GM10266 (cell line): ENCODE measurements around the gene TMC3.

Source experiments
- DNase-seq: peaks from one replicate; pipeline ENCODE4 v3.0.0; 2012; ENCODE audit errors: extremely low spot score
- TF ChIP-seq, protein P1 (sequence below): IDR thresholded peaks from 2 replicates; pipeline ENCODE4 v1.5.1; 2012; ENCODE audit warnings: mild to moderate bottlenecking, low read depth; ENCODE audit not compliant: control insufficient read depth, insufficient read depth; ENCODE audit errors: missing control alignments

Gene TMC3

DNA sequence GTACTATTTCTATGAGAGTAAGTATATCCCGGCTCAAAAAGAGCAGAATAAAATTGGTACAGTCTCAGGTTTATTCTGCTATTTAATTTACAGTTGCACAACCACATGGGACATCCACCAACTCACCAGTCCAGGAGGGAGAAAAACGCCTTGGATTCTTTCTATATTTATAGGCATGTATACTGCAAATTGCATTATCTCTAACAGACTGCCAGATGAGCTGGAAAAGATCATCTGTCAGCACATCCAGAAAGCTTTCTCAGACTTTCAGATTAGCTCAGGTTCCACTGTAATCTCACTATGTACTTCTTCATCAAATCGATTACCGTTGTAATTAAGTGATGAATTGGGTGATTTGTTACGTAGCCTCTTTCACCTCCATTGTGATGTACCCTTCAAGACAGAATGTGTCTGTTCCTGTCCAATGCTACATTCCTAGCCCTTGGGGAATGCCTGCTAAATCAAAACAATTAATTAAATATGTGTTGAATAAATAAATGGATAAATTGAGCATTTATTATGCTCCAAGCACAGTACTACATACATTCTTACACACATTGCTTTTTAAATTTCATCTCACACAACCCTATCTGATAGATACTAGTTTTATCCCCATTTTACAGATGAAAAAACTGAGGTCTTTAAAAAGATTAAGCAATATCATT is 38.1 kb upstream of the TMC3 start:
- TF ChIP-seq, protein P1, sequence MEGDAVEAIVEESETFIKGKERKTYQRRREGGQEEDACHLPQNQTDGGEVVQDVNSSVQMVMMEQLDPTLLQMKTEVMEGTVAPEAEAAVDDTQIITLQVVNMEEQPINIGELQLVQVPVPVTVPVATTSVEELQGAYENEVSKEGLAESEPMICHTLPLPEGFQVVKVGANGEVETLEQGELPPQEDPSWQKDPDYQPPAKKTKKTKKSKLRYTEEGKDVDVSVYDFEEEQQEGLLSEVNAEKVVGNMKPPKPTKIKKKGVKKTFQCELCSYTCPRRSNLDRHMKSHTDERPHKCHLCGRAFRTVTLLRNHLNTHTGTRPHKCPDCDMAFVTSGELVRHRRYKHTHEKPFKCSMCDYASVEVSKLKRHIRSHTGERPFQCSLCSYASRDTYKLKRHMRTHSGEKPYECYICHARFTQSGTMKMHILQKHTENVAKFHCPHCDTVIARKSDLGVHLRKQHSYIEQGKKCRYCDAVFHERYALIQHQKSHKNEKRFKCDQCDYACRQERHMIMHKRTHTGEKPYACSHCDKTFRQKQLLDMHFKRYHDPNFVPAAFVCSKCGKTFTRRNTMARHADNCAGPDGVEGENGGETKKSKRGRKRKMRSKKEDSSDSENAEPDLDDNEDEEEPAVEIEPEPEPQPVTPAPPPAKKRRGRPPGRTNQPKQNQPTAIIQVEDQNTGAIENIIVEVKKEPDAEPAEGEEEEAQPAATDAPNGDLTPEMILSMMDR, result no peak
- DNase-seq, result no peak

DNA sequence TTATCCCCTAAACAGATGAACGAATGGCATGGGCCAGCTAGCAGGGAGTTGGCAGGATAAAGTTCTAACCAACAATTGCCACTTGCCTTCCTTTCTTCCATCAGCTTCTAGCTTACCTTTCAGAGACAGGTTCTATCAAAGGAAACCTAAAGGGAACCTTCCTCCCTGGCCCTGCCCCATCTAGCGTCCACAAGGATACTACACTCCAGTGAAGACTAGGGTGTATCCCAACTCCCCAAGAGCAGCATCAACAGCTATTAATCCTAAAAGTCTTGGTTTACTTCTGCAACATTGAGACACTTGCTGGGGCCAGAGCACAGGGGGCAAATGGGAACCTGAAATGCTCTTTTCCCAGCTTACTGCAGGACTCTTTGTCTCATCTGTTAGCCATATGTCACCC is 37.0 kb upstream of the TMC3 start:
- no peak for DNase-seq

DNA sequence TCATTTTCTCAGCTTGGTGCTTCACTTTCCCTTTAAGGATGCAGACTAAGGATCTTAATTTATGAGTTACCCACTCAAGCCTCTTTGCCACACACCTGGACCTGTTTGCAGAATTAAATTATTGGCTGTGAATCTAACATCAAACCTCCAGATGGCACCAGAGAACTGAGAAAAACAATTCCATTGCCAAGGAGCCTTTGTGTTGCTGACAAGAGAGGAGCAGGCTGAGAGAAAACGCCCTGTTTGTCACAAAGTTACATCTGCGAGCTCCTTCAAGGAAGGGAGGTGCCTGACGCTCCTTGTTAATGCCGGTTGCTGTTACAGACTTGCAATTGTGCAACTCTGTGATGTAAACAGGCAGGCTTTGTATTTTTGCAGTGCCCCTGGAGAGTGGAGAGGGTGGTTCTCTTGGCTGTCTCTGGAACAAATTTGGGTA is 36.3 kb upstream of the TMC3 start:
- TF ChIP-seq, protein P1, result peak; percentile 39
- peak; percentile 43 for DNase-seq

More for the DNA sequence above, 37.0 kb upstream of the TMC3 start:
- TF ChIP-seq, protein P1, result no peak

DNA sequence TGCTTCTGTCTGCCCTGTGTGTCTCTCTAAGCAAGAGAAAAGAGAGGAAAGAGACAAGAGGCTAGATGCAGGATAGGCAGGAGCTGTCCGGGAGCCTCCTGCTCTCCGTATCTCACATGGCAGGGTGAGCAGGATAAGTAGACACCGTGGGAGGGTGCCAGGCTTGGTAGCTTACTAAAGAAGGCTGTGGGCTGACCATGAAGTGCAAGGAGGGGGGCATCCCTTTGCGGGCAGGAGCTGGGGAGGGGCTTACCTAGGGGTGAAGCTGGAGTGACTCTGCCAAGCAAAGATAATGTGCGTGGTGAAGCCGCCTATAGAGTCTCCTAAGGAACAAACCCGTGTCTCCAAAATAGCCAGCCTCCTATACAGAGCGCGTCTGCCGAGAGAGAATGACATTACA is 33.7 kb upstream of the TMC3 start:
- DNase-seq, result no peak
- TF ChIP-seq, protein P1, result no peak

DNA sequence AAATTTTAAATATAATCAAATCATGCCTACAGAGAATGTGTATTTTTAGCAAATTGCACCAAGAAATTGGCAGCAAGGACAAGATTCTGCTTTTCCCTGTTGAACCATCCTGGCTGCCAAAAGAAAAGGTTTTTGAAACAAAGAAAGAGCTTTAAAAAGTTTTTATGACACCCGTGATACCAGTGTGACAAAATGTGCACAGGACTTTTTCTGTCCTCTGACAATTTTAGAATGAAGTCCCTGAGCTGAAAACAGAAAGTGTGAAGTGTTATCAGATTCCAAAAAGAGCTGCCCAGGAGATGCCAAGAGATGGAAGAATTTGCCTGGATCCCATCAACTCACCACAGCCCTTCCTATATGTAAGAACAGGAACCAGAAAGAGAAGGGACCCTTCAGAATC is 33.2 kb upstream of the TMC3 start:
- no peak for DNase-seq
- TF ChIP-seq, protein P1, result no peak

DNA sequence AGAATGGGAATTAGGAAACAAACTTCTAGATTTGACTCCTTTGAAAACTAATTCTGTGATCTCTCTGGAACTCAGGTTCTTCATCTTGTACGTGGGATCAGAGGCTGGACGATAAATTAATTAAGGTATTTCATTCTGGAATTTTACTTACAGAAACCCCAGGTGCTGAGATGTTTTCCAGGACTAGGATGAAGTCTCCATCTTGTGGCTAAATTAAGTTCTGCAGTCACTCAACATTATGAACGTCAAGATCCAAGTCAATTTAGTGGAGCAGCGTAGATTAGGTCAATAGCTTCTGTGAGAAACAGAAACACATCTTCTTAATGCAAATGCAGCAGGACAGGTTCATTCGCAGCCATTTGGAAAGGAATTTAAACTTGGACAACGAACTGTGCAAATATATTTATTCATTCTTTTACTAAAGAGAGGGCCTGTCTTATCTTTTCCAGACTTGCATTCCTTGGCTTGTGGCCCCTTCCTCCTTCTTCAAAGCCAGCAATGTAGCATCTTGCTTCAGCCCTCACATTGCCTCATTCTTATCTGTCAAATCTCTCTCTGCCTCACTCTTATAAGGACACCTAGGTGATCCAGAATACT is 26.7 kb upstream of the TMC3 start:
- TF ChIP-seq, protein P1, result peak; percentile 71
- DNase-seq, result peak; percentile 46

DNA sequence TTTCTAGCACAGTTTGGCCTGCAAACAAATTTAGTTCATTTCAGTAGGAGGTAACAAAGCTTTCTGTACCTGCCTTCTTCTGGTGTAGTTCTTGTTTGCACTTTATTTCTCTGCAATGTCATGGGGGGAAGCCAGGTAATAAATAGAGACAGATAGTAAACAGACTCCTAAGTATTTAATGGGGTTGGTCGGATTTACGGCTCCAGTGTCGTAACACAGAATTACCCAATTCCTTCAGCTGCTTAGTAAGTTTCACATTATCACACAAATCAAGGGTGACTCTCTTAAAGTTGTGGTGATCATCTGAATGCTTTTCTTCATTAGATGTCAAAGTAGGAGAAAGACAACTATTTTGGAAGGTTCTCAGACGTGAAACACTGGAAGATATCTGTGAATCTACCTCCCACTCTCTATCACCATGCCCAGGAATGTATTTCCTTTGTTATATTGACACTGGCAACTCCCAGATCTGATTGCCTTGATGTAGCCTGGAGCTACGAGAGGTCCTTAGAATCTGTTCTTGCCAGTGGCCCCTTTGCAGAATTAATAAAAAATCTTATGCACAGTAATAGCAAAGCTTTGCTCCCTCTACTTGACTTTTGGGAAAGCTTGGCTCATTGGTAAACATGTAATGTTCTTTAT is 25.0 kb upstream of the TMC3 start:
- TF ChIP-seq, protein P1, result no peak
- DNase-seq, result no peak
